ENCODE measurements around the gene CACNB3. TPM values are rescaled to one million over a fixed set of nuclear protein-coding genes. Genes with fewer than 3 reads are reported as not detected.

CACNB3 gene
- total RNA-seq, 4 donors from 2014 or later = 9.4 to 39.2 (median 30.1) TPM

DNA sequence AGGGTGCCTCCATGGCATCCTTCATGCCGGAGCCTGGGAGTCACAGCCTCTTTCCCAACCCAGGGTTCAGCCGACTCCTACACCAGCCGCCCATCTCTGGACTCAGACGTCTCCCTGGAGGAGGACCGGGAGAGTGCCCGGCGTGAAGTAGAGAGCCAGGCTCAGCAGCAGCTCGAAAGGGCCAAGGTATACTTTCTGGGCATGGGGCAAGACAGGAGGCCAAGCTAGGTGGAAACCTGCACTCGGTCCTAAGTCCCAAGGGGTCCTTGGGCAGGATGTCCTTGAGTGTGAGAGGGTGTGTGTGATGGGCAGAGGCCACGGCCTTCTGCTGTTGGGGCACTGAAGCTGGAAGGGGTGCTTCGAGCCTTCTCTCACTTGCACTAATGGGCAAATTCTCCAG, 5.0 kb downstream of the CACNB3 start:
- peaks cover 0 to 11% (median 3%) of the 10 kb centered on the region in 3 donors for H3K4me1 ChIP-seq
- H3K27me3 ChIP-seq = no peaks in the 10 kb centered on the region
- TF ChIP-seq POLR2A (IDR thresholded peaks at IDR 0.05) = no peak
- TF ChIP-seq, protein P1, sequence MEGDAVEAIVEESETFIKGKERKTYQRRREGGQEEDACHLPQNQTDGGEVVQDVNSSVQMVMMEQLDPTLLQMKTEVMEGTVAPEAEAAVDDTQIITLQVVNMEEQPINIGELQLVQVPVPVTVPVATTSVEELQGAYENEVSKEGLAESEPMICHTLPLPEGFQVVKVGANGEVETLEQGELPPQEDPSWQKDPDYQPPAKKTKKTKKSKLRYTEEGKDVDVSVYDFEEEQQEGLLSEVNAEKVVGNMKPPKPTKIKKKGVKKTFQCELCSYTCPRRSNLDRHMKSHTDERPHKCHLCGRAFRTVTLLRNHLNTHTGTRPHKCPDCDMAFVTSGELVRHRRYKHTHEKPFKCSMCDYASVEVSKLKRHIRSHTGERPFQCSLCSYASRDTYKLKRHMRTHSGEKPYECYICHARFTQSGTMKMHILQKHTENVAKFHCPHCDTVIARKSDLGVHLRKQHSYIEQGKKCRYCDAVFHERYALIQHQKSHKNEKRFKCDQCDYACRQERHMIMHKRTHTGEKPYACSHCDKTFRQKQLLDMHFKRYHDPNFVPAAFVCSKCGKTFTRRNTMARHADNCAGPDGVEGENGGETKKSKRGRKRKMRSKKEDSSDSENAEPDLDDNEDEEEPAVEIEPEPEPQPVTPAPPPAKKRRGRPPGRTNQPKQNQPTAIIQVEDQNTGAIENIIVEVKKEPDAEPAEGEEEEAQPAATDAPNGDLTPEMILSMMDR (IDR thresholded peaks at IDR 0.05) = no peak
- TF ChIP-seq POLR2AphosphoS5 (IDR thresholded peaks at IDR 0.05) = no peak
- TF ChIP-seq EP300 (IDR thresholded peaks at IDR 0.05) = no peak
- WGBS, 2 donors (ENCODE audit: low coverage in 1 of 2) = 81 to 100% methylated on average over 1 to 3 of the region's 11 CpGs
- H3K4me3 ChIP-seq = no peak overlapping the region
- H3K27ac ChIP-seq = no peak overlapping the region
- H3K9me3 ChIP-seq = no peaks in the 10 kb centered on the region
- peaks cover 0 to 53% of the 10 kb centered on the region in 2 donors for H3K36me3 ChIP-seq
- no peak for ATAC-seq

DNA sequence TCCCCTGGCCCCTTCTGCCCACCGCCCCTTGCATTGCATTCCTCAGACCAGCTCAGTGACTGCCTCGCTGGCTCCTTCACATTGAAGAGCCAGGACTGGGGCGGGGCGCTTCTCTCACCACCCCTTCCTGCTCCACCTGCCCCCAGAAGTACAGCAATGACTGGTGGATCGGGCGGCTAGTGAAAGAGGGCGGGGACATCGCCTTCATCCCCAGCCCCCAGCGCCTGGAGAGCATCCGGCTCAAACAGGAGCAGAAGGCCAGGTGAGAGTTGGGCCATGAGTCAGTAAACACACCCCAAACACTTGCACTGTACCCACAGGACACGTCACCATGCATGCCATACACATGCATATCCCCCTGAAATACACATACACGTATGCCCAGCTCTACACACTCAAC, 5.8 kb downstream of the CACNB3 start:
- WGBS, 2 donors (ENCODE audit: low coverage in 1 of 2) = 83 to 93% methylated on average over 1 to 2 of the region's 12 CpGs
- H3K36me3 ChIP-seq = peaks cover 0 to 62% of the 10 kb centered on the region in 2 donors
- H3K27ac ChIP-seq = no peak overlapping the region
- TF ChIP-seq, protein P1 (IDR thresholded peaks at IDR 0.05) = no peak
- TF ChIP-seq POLR2A (IDR thresholded peaks at IDR 0.05) = no peak
- no peak for TF ChIP-seq EP300 (IDR thresholded peaks at IDR 0.05)
- no peak for TF ChIP-seq POLR2AphosphoS5 (IDR thresholded peaks at IDR 0.05)
- H3K4me1 ChIP-seq = peaks cover 0 to 6% (median under 1%) of the 10 kb centered on the region in 3 donors
- ATAC-seq = no peak
- no peaks in the 10 kb centered on the region for H3K27me3 ChIP-seq
- no peak overlapping the region for H3K4me3 ChIP-seq
- no peaks in the 10 kb centered on the region for H3K9me3 ChIP-seq

DNA sequence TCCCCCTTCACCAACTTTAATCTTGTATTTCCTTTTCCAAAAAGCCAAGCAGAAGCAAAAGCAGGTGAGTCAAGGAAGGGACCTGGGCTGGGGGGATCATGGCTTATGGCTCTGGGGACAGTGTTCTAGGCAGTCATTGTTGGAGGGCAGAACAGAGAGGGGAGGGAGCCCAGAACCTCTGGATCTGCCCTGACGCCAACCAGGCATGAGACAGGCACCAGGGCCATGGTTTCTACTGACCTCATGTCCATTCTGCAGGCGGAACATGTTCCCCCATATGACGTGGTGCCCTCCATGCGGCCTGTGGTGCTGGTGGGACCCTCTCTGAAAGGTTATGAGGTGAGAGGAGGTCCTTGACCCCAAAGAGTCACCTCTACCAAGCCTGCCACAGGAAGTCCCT, 6.6 kb downstream of the CACNB3 start:
- H3K27ac ChIP-seq = no peak overlapping the region
- TF ChIP-seq EP300 (IDR thresholded peaks at IDR 0.05) (no peak), POLR2A (IDR thresholded peaks at IDR 0.05) (no peak), POLR2AphosphoS5 (IDR thresholded peaks at IDR 0.05) (no peak)
- TF ChIP-seq, protein P1 (IDR thresholded peaks at IDR 0.05) = no peak

DNA sequence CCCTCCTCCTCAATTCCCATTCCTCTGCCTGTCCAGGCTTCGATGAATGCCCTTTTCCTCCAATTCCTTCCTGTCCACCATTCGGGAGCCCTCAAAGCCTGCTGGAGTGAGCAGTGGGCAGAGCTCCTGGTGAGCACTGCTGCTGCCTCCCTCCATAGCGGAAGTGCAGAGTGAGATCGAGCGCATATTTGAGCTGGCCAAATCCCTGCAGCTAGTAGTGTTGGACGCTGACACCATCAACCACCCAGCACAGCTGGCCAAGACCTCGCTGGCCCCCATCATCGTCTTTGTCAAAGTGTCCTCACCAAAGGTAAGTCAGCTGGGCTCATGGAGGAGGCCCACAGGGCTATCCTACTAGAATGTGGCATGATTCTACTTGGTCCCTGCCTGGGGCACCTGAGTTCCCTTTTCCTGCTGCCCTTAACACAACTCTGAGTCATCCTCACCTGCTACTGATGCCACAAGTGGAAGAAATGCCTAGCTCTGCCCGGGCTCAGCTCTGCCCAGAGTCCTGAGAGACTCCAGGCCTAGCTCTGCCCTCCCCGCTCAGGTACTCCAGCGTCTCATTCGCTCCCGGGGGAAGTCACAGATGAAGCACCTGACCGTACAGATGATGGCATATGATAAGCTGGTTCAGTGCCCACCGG, 8.0 kb downstream of the CACNB3 start:
- H3K27me3 ChIP-seq = no peaks in the 10 kb centered on the region
- H3K9me3 ChIP-seq = no peaks in the 10 kb centered on the region
- no peak overlapping the region for H3K27ac ChIP-seq
- no peak for ATAC-seq
- H3K4me1 ChIP-seq = no peaks in the 10 kb centered on the region
- WGBS, 2 donors (ENCODE audit: low coverage in 1 of 2) = 50 to 75% methylated on average over 3 to 4 of the region's 15 CpGs
- no peak overlapping the region for H3K4me3 ChIP-seq
- H3K36me3 ChIP-seq = peaks cover 0 to 84% of the 10 kb centered on the region in 2 donors
- TF ChIP-seq POLR2AphosphoS5 (IDR thresholded peaks at IDR 0.05) (no peak), EP300 (IDR thresholded peaks at IDR 0.05) (no peak), POLR2A (IDR thresholded peaks at IDR 0.05) (no peak)
- TF ChIP-seq, protein P1 (IDR thresholded peaks at IDR 0.05) = no peak

More for the DNA sequence above, 6.6 kb downstream of the CACNB3 start:
- no peak for ATAC-seq
- Histone ChIP-seq H3K4me3 (no peak overlapping the region), H3K4me1 (no peaks in the 10 kb centered on the region), H3K27me3 (no peaks in the 10 kb centered on the region), H3K9me3 (no peaks in the 10 kb centered on the region), H3K36me3 (peaks cover 0 to 70% of the 10 kb centered on the region in 2 donors)
- 80% methylated on average over 1 of the region's 4 CpGs; no CpG with 5 or more reads in 1 of the 2 donors for whole genome bisulfite sequencing, 2 donors (ENCODE audit: low coverage in 1 of 2)

DNA sequence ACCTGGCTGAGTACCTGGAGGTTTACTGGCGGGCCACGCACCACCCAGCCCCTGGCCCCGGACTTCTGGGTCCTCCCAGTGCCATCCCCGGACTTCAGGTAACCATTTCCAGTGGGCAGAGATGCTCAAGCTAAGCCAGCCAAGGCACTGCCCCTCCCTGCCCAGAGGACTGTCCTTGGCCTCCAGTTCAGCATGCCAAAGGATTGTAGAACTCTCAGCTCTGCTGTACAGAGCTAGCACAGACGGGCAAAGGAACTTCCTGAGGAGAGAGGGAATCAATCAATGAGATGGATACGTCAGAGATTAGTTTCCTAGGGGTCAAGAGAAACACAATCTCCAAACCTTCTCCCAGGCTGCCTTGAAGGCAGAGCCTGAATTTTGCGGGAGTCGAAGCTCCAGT, 8.7 kb downstream of the CACNB3 start:
- Histone ChIP-seq H3K36me3 (peaks cover 0 to 91% of the 10 kb centered on the region in 2 donors), H3K4me3 (no peak overlapping the region)
- TF ChIP-seq POLR2AphosphoS5 (IDR thresholded peaks at IDR 0.05) = no peak
- TF ChIP-seq, protein P1 (IDR thresholded peaks at IDR 0.05) = no peak
- no peak for TF ChIP-seq POLR2A (IDR thresholded peaks at IDR 0.05)
- TF ChIP-seq EP300 (IDR thresholded peaks at IDR 0.05) = no peak

More for the DNA sequence above, 8.7 kb downstream of the CACNB3 start:
- 52 to 66% methylated on average over 4 of the region's 8 CpGs for WGBS, 2 donors (ENCODE audit: low coverage in 1 of 2)
- H3K9me3 ChIP-seq = no peaks in the 10 kb centered on the region
- H3K27me3 ChIP-seq = no peaks in the 10 kb centered on the region
- ATAC-seq = no peak
- H3K27ac ChIP-seq = no peak overlapping the region
- H3K4me1 ChIP-seq = no peaks in the 10 kb centered on the region
